Cardiac fibroblast (primary cell): Measurements from ENCODE around the gene MB.
A peak's percentile ranks its signal among the peaks of the same experiment; 100 is the strongest.
"Not testable (repeated sequence)": the region's sequence is repeated elsewhere in the genome, so short reads cannot be mapped to it uniquely, and the experiment has no call there.

Source experiments
- DNase-seq, 2 donors: peaks; one replicate each; pipeline versions ENCODE4 v3.0.0 to v3.0.0-alpha.2; 2010; ENCODE audit warnings: low read depth in 2 of 2
- H3K4me3 ChIP-seq, 2 donors: replicated peaks in 1 of 2; 1 replicate in 1 of 2; 2 replicates in 1 of 2; pipeline ENCODE4 v1.5.1; 2011; ENCODE audit warnings: low read depth in 2 of 2, low read length in 2 of 2, mild to moderate bottlenecking in 2 of 2, moderate library complexity in 1 of 2
- TF ChIP-seq, protein P1 (sequence below): IDR thresholded peaks from one replicate; pipeline ENCODE4 v1.5.1; 2011; ENCODE audit warnings: low read depth, mild to moderate bottlenecking, low read length, inconsistent platforms

The MB gene

DNA sequence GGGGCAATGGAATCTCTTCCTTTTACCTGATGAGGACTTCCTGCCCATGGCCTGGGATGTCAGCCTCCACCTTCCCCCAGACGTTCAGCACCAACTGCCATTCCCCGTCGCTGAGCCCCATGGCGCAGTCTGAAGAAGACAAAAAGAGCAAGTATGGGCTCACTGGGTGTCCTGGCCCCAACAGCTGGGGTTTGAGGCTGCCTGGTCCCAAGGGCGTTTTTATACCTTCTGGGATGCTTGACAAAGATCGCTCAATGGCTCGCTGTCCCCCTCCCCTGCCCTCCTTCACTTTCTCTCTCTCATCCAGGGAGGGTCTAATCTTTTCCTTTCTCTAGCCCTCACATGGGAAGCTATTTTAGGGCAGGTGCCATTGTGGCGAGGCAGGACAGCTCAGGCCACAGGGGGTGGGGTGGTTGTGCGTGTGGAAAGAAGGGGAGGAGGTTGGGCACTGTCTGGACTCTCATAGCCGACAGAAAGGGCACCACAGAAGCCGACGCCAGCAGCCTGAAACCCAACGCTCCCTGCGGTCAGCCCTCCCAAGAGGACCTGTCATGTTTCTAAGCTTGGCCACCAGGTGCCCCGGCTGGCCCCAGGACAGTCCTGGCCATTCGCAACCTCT is at the start of gene MB:
Gene MB (minus strand): TSS at position 193 of the 619 bp plus-strand sequence. CDS start 72 bp downstream, at position 121.
- DNase-seq, result no peak
- TF ChIP-seq, protein P1, sequence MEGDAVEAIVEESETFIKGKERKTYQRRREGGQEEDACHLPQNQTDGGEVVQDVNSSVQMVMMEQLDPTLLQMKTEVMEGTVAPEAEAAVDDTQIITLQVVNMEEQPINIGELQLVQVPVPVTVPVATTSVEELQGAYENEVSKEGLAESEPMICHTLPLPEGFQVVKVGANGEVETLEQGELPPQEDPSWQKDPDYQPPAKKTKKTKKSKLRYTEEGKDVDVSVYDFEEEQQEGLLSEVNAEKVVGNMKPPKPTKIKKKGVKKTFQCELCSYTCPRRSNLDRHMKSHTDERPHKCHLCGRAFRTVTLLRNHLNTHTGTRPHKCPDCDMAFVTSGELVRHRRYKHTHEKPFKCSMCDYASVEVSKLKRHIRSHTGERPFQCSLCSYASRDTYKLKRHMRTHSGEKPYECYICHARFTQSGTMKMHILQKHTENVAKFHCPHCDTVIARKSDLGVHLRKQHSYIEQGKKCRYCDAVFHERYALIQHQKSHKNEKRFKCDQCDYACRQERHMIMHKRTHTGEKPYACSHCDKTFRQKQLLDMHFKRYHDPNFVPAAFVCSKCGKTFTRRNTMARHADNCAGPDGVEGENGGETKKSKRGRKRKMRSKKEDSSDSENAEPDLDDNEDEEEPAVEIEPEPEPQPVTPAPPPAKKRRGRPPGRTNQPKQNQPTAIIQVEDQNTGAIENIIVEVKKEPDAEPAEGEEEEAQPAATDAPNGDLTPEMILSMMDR, result no peak
- H3K4me3 ChIP-seq, result no peak within 1 kb of the TSS

DNA sequence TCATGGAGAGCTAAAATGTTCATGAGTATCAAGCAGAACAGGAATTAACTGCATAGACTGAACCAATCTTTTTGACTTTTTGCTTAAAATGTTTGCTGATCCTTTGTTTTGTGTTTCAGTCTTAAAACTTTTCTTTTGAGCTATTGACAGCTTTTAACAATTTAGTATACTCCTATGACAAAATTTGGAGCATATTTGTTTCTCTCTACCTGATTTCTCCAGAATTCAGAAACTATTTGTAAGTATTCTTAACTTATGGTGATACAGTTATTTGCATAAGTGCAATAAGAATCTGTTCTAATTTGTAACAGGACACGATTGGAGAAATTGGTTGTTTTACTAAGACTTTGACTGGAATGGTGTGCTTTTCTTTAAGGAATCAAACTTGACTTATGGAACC is 49.6 kb upstream of the MB start:
- not testable (repeated sequence) for H3K4me3 ChIP-seq, DNase-seq

DNA sequence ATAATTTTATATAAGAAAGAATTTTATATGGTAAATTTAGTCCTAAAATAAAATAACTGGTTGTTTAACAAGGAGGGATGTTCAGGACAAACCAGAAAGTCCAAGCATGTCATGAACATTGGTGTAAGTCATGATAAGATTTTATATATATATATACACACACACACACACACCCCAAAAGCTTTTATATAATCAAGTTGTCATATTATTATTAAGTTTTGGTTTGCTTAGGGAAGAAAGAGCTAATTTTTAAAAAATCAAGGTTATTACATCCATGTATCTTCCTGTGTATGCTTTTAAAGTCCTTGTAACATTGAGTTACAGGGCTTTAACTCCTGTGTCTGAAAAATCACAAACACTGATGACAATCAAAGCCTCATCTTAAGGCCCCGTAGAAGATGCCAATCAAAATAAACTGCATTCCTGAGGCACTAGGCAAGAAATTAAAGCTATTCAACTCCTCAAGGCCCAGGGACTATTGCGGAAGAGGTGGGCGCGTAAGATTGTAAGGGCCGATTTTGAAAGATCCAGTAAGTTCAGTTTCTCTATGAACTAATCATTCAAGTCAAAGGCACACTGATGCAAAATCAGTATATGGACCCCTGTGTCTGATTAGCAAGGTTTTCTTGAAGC is 47.9 kb upstream of the MB start:
- no peak for DNase-seq
- H3K4me3 ChIP-seq, result no peak overlapping the region
- TF ChIP-seq, protein P1, result no peak

DNA sequence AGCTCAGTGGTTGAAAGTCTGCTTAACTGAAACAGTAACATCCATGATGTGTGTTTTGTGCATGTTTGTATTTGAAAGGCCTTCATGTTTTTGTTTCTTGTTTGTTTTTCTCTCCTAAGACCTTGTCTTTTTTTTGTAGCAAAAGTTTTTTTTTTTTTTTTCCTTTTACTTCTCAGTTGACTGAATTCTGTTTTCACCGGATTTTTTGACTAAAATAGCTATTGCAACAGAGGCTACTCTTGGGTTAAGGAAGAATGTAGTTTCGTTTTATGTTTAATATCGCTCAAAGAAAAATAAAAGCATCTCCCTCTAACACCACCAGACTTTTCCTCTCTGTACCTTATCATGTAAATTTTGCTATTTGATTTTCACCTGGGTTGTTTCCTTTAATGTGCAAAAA is 46.2 kb upstream of the MB start:
- TF ChIP-seq, protein P1, result no peak
- peak; percentile 35 to 55 for DNase-seq
- peak overlapping the region in 1 of 2 donors; percentile 35 for H3K4me3 ChIP-seq

DNA sequence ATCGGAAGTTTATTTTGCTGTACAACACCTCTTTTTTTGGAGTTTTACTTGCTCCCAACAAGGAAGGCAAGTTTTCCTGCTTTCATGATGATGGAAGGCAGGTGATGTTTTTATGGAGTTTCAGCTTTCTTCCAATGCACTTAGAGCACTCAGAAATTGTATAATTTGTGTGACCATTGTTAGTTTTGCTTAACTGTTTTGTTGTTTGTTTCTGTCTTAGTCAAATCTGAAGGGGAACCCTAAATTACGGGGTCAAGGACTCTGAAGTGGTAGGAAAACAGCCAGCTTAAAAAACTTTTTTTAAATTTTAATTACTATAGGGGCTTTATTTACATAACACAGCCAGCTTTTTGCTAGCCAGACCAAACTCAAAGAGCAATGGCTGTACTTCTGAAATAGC is 45.8 kb upstream of the MB start:
- no peak for DNase-seq
- TF ChIP-seq, protein P1, result no peak
- H3K4me3 ChIP-seq, result no peak overlapping the region

DNA sequence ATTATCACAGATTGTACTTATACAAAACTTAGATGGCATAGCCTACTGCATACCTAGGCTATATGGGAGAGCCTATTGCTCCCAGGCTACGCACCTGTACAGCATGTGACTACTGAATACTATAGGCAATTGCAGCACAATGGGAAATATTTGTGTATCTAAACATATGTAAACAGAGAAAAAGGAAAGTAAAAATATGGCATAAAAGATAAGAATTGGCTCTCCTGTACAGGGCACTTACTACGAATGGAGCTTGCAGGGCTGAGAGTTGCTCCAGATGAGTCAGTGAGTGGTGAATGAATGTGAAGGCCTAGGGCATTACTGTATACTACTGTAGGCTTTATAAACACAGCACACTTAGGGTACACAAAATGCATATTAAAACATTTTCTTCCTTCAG is 44.3 kb upstream of the MB start:
- peak in 1 of 2 donors; percentile 69 for DNase-seq
- H3K4me3 ChIP-seq, result no peak overlapping the region
- TF ChIP-seq, protein P1, result no peak

DNA sequence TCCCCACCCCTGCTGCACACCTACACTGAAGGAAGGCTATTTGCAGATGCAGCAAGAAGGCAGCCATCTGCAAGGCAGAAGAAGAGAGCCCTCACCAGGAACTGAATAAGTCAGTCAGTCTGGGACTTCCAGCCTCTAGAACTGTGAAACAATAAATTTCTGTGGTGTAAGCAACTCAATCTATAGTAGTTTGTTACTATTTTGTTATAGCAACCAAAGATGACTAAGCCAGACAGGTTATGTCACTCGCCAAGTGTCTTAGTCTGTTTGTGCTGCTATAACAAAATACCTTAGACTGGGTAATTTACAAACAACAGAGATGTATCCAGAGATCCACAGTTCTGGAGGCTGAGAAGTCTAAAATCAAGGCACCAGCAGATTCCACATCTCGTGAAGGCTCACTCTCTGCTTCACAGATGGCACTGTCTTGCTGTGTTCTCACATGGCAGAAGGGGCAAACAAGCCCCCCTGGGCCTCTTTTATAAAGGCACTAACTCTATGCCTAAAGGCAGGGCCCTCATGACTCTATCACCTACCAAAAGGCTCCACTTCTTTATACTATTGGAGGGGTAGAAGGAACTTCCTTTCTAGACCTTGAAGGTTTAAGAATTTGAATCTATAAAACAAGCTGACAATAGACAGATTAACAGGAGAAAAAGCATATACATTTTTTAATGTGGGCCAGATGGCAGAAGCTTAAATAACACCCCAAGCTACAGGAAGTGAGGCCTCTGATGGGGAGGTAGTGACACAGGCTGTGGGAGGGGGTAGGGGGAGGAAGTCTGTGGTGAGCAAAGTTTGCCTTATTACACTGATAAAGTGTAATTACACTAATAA is 43.4 kb upstream of the MB start:
- H3K4me3 ChIP-seq, result no peak overlapping the region
- TF ChIP-seq, protein P1, result no peak
- peak in 1 of 2 donors; percentile 50 for DNase-seq
